Stimulated activated CD8-positive, alpha-beta memory T cell treated with anti-CD3 and anti-CD28 coated beads, Interleukin-4, amount 100 ng/mL, for 24 hours (primary cell): ENCODE results near the gene GCNA.

Experiments
- DNase-seq: peaks from one replicate; pipeline ENCODE4 v3.0.0-alpha.2; 2020; ENCODE audit warnings: low read depth

The GCNA gene

GRCh38 chrX:71578253-71579135 is at the start of gene GCNA:
Gene GCNA (plus strand): TSS chrX:71578437. CDS start chrX:71580822, 2,385 bp downstream.
- DNase-seq: no peak

GRCh38 chrX:71532078-71532752 is 46.0 kb upstream of the GCNA start:
- peak; percentile 14 for DNase-seq

- DNase-seq: peak; percentile 85
Measured at GRCh38 chrX:71532753-71533425, 45.3 kb upstream of the GCNA start, which contains the start of gene OGT. Gene OGT (plus strand): TSS chrX:71533104. CDS start chrX:71533300, 196 bp downstream.

GRCh38 chrX:71533516-71533850 is 44.8 kb upstream of the GCNA start:
- DNase-seq: no peak

- peak; percentile 27 for DNase-seq
Measured at GRCh38 chrX:71533851-71534561, 44.2 kb upstream of the GCNA start.

- DNase-seq: no peak
Measured at GRCh38 chrX:71534773-71535544, 43.3 kb upstream of the GCNA start.

- peak; percentile 19 for DNase-seq
Measured at GRCh38 chrX:71536285-71536684, 42.0 kb upstream of the GCNA start.

- no peak for DNase-seq
Measured at GRCh38 chrX:71537743-71538142, 40.5 kb upstream of the GCNA start.

- DNase-seq: no peak
Measured at GRCh38 chrX:71540801-71541200, 37.4 kb upstream of the GCNA start.

GRCh38 chrX:71541210-71542022 is 36.8 kb upstream of the GCNA start:
- no peak for DNase-seq

- no peak for DNase-seq
Measured at GRCh38 chrX:71542411-71542810, 35.8 kb upstream of the GCNA start.

GRCh38 chrX:71542825-71543224 is 35.4 kb upstream of the GCNA start:
- no peak for DNase-seq

GRCh38 chrX:71543316-71543715 is 34.9 kb upstream of the GCNA start:
- no peak for DNase-seq

- no peak for DNase-seq
Measured at GRCh38 chrX:71545364-71545763, 32.9 kb upstream of the GCNA start.

- DNase-seq: no peak
Measured at GRCh38 chrX:71546879-71547278, 31.4 kb upstream of the GCNA start.

- no peak for DNase-seq
Measured at GRCh38 chrX:71547339-71547738, 30.9 kb upstream of the GCNA start.

- no peak for DNase-seq
Measured at GRCh38 chrX:71549986-71550385, 28.3 kb upstream of the GCNA start.

- no peak for DNase-seq
Measured at GRCh38 chrX:71550578-71550977, 27.7 kb upstream of the GCNA start.

GRCh38 chrX:71556036-71556435 is 22.2 kb upstream of the GCNA start:
- DNase-seq: no peak

GRCh38 chrX:71558920-71559319 is 19.3 kb upstream of the GCNA start:
- DNase-seq: no peak
